Stimulated activated CD4-positive, alpha-beta T cell treated with anti-CD3 and anti-CD28 coated beads, Interleukin-4, amount 100 ng/mL, for 1 hour (primary cell): ENCODE results near the gene OSM.

Source experiments
- DNase-seq: peaks from one replicate; pipeline ENCODE4 v3.0.0-alpha.2; 2020

The OSM gene

DNA sequence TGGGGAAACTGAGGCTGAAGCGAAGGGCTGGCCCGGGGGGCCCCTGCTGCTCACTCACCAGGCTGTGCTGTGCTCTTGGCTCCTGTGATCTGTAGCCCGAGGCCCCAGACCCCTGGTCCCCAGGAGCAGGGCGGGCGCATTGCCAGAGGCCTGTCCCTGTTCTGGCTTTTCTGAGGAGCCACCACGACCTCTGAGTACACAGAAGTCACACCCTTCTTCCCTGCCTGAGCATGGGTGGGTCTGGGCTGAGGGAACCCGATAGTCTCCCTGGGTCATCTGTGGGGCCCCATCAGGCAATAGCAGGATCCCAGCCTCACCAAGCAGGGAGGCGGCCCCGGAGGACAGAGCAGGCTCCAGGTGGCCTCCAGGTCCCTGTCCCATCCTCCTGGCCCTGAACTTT is 17.5 kb upstream of the OSM start:
- no peak for DNase-seq

DNA sequence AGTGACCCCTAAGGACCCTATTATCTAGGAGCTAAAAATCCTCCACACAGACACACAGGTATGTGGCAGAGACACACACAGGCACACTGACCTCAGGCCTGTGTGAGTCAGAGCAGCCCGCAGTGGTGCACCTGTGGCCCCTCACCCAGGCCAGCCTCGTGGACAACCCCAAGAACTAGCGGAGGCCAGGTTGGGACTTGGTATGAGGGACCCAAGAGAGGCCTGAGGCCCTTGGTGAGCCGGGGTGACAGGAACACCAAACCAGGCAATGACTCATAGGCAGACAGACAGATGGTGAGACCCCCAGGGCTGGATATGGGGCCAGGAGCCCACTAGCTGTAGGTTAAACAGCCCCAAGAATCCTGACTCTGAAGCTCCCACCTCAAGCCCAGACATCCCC is 16.7 kb upstream of the OSM start:
- no peak for DNase-seq

DNA sequence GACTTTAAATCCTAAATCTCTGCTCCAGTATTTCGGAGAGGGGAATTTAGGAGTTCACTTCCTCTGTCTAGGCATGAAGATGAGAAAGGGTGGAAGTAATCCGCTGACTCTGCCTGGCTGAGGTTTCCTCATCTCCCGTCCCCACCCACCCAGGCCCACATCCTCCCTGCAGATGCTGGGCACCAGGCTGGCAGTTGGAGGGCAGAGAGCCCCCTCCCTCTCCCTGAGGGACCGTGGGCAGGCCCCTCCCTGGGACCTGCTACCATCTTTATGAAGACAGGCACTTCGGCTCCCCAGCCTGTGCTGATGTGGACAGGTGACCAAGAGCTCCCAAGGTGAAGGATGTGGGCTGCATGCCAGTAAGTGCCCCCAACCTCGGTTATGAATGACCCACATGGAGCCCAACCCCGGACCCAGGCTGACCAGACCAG is 16.0 kb upstream of the OSM start:
- DNase-seq, result no peak

DNA sequence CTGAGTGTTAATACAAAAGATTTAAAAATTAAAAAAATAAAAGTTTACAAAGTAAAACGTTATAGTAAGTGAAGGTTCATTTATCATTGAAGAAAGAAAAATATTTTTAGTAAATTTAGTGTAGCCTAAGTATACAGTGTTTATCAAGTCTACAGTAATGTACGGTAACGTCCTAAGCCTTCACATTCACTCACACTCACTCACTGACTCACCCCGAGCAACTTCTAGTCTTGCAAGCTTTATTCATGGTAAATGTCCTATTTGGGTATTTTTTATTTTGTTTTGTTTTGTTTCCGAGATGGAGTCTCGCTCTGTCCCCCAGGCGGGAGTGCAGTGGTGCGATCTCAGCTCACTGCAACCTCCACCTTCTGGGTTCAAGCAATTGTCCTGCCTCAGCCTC is 13.9 kb upstream of the OSM start:
- no peak for DNase-seq

DNA sequence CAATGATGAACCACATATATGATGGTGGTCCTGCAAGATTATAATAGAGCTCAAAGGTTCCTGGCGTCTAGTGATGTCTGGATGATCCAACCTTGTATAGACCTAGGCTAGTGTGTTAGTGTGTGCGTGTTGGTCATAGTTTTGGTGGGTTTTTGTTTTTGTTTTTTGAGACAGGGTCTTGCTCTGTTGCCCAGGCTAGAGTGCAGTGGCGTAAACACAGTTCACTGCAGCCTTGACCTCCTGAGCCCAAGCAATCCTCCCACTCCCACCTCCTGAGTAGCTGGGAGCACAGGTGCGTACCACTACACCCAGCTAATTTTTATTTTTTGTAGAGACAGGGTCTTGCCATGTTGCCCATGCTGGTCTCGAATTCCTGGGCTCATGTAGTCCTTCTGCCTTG is 13.3 kb upstream of the OSM start:
- no peak for DNase-seq

DNA sequence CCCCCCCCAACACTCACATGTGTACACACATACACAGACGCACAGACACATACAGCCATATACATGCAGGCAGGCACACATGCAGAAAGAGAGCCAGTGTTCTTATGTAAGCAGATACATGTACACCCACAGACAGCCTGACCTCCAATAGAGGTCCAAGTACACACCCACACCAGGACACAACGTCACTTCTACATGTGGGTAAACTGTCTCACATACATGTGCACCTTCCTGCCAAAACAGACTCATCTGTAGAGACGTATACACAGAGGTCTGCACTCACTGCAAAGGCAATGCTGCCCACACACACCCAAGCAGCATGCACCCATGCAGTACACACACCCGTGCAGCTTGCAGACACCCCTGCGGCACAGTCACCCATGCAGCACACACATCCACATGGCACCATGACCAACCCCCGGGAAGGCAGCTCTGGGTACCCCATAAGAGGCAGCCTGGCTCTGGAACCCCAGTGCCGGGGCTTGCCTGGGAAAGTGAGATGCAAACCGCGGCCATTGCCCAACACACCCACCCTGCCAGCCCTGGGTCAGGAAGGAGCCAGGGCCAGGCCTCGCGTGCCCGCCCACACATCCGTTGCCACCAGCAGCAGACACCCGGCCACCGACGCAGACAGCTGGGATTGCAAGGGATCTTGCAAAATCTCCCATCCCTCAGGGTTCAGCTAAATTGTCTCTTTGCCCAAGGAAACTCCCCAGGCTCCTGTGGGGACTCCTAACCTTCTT is 12.6 kb upstream of the OSM start:
- DNase-seq, result no peak

DNA sequence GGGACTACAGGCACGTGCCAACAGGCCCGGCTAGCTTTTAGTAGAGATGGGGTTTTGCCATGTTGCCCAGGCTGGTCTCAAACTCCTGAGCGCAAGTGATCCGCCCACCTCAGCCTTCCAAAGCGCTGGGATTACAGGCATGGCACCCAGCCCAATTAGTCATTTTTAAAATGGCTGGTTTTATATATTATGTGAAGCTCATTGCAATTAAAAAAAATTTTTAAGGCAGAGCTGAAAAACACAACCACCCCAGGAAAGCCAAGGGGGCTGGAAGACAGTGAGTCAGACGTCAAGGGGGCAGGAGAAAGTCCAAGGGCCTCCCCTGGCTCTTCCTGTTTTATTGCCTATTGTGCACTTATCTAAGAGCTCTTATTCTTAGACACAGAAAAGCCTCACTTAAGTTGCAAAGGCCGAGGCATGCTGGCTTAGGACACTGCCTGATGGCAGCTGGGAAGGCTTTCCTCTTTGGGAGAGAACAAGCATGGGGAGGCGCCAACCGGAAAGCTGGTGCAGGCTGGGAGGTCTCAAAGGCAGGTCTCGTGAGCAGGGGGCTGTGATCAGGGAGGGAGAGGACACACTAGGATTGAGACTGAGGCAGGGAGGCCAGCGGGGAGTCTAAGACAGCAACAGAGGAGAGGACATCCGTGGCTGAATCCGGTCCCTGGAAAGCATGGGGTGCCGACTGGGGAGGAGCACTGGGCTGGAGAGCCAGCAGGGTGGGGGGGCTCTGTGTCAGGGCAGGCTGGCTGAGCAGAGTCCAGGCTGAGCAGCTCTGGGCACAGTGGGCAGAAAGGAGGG is 11.1 kb upstream of the OSM start:
- DNase-seq, result no peak

DNA sequence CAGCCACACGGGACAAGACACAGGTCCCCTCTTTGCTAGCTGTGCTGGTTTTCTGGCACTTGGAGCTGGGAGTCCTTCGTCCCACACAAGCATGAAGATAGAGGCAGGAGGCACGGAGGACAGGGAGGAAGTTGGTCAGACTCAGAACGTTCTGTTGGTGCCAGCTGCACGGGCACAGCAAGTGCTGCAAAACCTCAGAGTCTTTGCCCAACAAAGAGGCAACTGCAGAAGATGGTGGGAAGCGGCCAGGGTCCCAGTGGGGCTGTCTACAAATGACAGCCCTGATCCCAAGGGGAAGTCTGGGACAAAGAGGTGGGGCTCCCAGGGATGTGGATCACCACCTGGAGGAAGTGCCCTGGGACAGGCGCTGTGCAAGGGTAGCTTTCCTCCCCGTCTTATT is 9.4 kb upstream of the OSM start:
- DNase-seq, result no peak

GRCh38 chr22:30275625-30276024 is 9.0 kb upstream of the OSM start:
- DNase-seq, result no peak

DNA sequence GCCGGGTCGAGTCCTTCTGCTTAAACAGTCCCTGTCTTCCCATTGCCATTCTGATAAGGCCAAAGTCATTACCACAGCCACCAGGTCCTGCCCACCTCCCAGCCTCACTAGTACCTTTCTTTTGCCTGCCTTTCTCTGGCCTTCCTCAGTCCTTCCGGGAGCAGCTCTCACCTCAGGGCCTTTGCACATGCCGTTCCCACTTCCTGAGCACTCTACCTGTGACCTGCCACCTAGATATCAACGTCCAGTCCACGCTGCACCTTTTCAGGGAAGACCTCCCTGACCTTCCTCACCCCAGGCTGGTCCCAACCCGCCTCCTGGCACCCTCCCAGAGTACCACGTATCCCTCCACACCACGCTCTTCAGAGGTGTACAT is 7.8 kb upstream of the OSM start:
- DNase-seq, result no peak

DNA sequence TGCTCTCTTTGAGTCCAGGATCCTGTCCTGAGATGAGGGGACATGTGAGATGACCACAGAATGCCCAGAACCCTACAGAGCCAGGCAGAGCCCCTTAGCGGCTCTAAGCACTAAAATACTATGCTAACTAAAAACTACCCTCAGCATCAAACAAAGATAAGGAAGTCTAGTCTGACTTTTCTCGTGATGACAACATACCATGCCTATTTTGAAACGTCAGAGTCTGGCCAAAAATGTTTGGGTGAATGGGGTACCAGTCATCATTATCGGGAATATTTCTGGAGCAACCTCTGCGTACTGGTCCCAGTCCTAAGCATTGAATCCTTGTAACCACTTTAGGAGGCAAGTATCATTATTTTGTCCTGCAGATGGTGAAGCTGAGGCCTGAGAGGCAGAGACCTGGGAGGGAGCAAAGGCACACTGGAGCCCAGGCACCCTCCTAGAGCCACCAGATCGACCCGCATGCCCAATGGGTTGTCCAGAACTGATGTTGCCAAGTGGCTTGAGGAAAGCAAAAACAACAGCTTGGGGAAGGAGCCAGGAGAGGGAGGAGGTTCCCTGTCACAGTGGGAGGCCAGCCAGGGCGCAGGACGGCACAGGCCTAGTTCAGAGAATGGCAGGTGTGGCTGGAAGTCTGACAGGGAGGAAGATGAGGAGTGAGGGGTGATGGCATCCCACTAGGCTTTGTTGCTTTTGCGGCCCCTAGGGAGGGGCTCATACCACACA is 7.2 kb upstream of the OSM start:
- DNase-seq, result no peak

DNA sequence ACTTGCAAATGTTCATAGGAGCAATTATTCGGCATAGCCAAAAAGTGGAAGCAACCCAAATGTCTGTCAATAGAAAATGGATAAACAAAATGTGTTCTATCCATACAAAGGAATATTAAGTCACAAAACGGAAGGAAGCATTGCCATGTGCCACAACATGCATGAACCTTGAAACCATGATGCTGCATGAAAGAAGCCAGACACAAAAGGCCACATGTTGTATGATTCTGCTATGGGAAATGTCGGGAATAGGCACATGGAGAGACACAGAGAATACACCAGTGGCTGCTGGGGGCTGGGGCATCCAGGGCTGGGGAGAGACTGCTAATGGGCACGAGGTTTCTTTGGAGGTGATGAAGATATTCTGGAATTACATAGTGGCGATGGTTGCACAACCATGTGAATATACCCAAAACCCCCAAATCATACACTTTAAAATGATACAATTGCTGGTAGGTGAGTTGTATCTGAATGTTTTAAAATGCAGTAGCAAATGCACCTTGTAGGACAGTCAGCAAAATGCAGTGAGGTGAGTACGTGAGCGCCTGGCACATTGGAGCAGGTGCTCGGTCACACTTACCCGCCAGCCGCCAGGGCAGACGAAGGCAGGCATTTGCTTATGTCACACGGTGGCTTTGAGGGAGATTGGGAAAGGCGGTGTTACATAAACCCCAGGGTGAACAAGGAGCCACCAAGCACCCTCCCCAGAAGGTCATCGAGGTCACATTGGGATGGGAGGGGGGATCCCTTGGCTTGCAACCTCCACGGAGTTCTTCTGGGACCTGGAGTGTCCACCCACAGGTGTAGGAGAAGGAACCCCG is 6.3 kb upstream of the OSM start:
- no peak for DNase-seq

DNA sequence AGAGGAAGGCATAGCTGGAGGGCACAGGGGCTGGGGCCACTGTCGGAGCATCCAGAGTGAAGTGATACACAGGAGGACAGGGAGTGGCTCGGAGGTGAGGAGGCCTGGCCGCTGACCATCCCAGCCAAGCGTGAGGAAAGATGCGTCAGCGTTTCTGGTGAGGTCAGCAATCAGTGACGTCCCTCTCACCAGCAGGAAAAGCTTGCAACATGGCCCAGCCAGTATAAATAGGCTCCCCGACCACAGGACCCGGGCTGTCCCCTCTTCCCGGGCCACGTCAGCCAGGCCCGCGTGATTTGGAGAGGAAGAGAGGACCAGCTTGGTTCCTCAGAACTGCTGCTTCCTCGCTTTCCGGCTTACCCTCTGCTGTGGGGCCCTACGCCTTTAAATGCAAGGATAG is 4.2 kb upstream of the OSM start:
- no peak for DNase-seq

GRCh38 chr22:30268331-30268730 is 1.7 kb upstream of the OSM start:
- no peak for DNase-seq

DNA sequence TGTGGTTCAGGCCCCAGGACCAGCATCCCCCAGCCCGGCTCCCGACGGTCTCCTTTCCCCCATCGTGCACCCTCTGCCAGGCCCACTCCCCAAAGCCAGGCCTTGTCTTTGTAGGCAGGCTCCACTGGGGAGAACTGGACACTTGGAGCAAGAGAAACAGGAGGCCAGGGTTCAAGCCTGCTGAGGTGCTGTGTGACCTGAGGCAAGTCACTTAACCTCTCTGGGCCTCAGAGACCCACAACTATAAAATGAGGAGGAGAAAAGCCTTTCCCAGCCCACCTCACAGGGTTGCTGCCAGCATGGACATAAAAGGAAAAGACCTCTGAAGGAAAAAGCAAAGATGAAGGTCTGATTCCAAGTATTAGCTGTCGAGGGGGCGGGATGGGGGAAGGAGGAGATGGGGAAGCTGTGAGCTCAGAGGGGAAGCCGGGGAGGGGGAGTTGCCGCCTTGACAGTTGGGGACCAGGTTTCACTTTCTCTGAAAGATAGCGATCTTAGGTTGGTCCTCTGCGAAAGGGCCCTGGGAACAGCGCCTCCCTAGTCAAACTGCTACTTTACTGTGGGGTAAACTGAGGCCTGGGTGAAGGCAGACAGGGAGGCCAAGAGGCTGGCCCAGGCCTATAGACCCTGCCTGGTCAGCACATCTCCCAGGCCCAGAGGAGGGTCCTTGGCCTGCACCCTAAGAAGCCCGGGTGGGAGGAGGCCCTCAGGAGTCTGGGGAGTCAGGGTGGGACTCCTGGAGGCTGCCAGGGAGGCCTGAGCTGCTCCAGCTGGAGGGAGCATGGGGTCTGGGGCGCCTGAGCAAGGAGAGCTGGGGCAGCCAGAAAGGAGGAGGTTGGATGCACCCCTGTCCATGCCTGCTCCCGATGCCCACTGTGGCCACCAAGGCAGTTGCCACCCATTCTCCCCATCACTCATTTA is 991 bp upstream of the OSM start:
- DNase-seq, result peak; percentile 43

GRCh38 chr22:30265823-30266444 is 717 bp downstream of the OSM start:
- DNase-seq, result peak; percentile 84

DNA sequence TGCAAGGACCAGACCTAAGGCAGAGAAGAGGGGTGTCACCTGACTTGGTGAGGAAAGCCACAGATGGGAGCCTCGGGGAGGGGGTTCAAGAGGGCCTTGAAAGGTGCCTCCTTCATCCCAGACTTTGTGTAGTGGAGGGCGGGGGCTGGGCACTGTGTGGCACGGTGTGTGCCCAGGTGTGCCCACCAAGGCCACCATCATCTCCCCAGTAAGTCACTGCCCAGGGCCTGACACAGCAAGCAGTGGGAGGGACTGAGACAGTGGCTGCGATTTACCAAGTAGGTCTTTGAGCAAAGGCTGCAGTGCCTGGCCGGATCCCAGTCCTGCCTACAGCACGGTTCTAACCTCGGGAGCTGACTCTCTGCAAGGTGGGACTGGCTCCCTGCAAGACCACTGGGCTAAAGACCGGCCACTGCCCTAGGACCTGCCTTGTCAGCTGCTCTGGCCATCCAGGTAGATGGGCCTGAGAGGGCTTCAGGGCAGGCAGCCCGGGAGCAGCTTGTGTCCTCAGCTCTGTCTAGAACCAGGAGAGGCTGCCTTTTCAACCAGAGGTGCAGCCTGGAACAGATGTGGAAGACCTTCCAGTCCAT is 1.4 kb downstream of the OSM start:
- no peak for DNase-seq

DNA sequence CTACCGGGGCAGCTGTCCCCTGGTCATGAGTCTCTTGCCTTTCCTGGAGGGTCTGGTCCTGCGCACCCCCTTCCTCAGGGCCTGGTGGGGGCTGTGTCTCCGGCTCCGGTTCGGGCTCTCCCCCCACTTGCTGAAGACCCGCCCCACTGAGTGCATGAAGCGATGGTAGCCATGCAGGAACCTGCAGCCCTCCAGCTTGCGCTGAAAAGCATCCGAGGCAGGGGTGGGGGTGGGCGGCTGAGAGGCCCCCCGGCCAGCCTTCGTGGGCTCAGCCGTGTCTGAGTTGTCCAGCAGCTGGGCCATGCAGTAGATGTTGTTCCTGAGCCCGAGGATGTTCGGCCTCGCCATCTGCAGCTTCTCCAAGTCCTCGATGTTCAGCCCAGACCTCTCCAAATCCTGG is 2.8 kb downstream of the OSM start:
- no peak for DNase-seq

DNA sequence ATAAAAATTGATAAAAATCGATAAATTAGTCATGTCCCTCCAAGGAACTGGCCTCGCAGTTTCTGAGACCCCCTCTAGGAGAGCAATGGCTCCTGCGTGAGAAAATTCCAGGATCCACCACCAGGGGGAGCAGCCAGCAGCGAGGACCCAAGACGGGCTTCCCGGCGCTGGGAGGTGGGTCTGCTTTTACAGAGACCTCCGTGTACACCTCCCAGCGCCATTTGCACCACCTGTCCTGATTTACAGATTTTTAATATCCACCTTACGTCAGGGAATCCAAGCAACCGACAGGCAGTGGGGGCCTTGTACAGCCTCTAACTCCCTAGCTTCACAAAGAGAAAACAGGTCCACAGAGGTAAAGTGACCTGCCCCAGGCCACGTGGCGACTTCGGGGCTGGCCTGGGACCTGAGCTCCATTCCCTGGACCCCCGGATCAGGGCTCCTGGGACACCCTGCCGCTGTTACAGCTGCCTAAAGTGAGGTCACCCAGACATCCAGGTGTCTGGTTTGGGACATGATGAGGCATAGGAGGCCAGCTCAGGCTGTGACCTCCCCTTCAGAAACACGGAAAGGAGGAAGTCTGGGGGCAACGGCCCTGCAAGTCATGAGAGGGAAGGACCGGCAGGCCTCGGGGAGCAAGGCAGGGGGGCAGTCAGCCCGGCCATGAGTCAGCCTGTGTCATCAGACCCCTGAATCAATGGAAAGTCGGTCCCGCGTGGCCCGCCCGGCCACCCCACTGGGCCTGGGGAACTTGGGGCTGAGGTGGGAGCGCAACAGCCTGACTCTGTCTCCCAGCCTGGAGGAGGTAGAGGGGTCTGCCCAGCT is 3.5 kb downstream of the OSM start:
- DNase-seq, result peak; percentile 81

- no peak for DNase-seq
These were observed 4.5 kb downstream of the OSM start for GRCh38 chr22:30262112-30262511.
